Activated T-cell treated with anti-CD3 and anti-CD28 coated beads, Interleukin-2, amount 50 U/mL, for 24 hours (primary cell): ENCODE measurements around the gene HES7.

Experiments used
- DNase-seq: peaks from one replicate; pipeline ENCODE4 v3.0.0-alpha.2; 2020
- H3K27ac Mint-ChIP-seq: 2 replicates; pipeline ENCODE4 v1.8.0; 2020; ENCODE audit warnings: mild to moderate bottlenecking, mixed read lengths
- H3K27me3 Mint-ChIP-seq: 2 replicates; pipeline ENCODE4 v1.8.0; 2020; ENCODE audit warnings: mixed read lengths
- H3K36me3 Mint-ChIP-seq: 2 replicates; pipeline ENCODE4 v1.8.0; 2020; ENCODE audit warnings: low read depth, mixed read lengths
- H3K4me1 Mint-ChIP-seq: 2 replicates; pipeline ENCODE4 v1.8.0; 2020; ENCODE audit warnings: low read depth, mixed read lengths
- H3K4me3 Mint-ChIP-seq: 2 replicates; pipeline ENCODE4 v1.8.0; 2020; ENCODE audit warnings: mild to moderate bottlenecking, moderate library complexity, mixed read lengths
- H3K9me3 Mint-ChIP-seq: 2 replicates; pipeline ENCODE4 v1.8.0; 2020; ENCODE audit warnings: mixed read lengths

HES7 gene

GRCh38 chr17:8124350-8125153 is 646 bp upstream of the HES7 start:
- Mint-ChIP-seq H3K27ac (peak overlapping the region; percentile 97), H3K4me1 (peaks cover 65% of the 10 kb centered on the region), H3K9me3 (no peaks in the 10 kb centered on the region), H3K4me3 (peak overlapping the region; percentile 82), H3K36me3 (peaks cover 2% of the 10 kb centered on the region), H3K27me3 (peaks cover 43% of the 10 kb centered on the region)
- peak; percentile 61 for DNase-seq

- no peaks in the 10 kb centered on the region for H3K9me3 Mint-ChIP-seq
- peaks cover 75% of the 10 kb centered on the region for H3K4me1 Mint-ChIP-seq
- H3K36me3 Mint-ChIP-seq = peaks cover 4% of the 10 kb centered on the region
- DNase-seq = peak; percentile 76
- H3K4me3 Mint-ChIP-seq = peak overlapping the region; percentile 82
- peak overlapping the region; percentile 28 for H3K27ac Mint-ChIP-seq
- peaks cover 46% of the 10 kb centered on the region for H3K27me3 Mint-ChIP-seq
These were observed 797 bp downstream of the HES7 start for GRCh38 chr17:8122924-8123694.

- H3K27me3 Mint-ChIP-seq = peaks cover 52% of the 10 kb centered on the region
- H3K4me3 Mint-ChIP-seq = peak overlapping the region; percentile 82
- H3K36me3 Mint-ChIP-seq = peaks cover 4% of the 10 kb centered on the region
- peak; percentile 55 for DNase-seq
- H3K4me1 Mint-ChIP-seq = peaks cover 81% of the 10 kb centered on the region
- no peak overlapping the region for H3K27ac Mint-ChIP-seq
- no peaks in the 10 kb centered on the region for H3K9me3 Mint-ChIP-seq
These were observed 1.4 kb downstream of the HES7 start for GRCh38 chr17:8122422-8122923.

- Mint-ChIP-seq H3K4me3 (peak overlapping the region; percentile 82), H3K9me3 (no peaks in the 10 kb centered on the region), H3K27ac (no peak overlapping the region), H3K4me1 (peaks cover 78% of the 10 kb centered on the region), H3K27me3 (peaks cover 52% of the 10 kb centered on the region), H3K36me3 (peaks cover 4% of the 10 kb centered on the region)
- DNase-seq = peak; percentile 79
These were observed 2.1 kb downstream of the HES7 start for GRCh38 chr17:8121681-8122421.

- Mint-ChIP-seq H3K4me3 (peak overlapping the region; percentile 82), H3K27me3 (peaks cover 57% of the 10 kb centered on the region), H3K4me1 (peaks cover 77% of the 10 kb centered on the region), H3K36me3 (peaks cover 4% of the 10 kb centered on the region), H3K27ac (no peak overlapping the region), H3K9me3 (no peaks in the 10 kb centered on the region)
- DNase-seq = no peak
These were observed 2.6 kb downstream of the HES7 start for GRCh38 chr17:8121407-8121680.

- Mint-ChIP-seq H3K9me3 (no peaks in the 10 kb centered on the region), H3K27me3 (peaks cover 61% of the 10 kb centered on the region), H3K36me3 (peaks cover 4% of the 10 kb centered on the region), H3K4me1 (peaks cover 73% of the 10 kb centered on the region), H3K27ac (peak overlapping the region; percentile 98), H3K4me3 (peak overlapping the region; percentile 82)
- DNase-seq = peak; percentile 94
These were observed 3.1 kb downstream of the HES7 start for GRCh38 chr17:8120520-8121406.

GRCh38 chr17:8119581-8120519 is 4.1 kb downstream of the HES7 start:
- Mint-ChIP-seq H3K27me3 (peaks cover 64% of the 10 kb centered on the region), H3K36me3 (peaks cover 4% of the 10 kb centered on the region)

GRCh38 chr17:8118769-8119580 is 4.9 kb downstream of the HES7 start:
- H3K27me3 Mint-ChIP-seq = peaks cover 64% of the 10 kb centered on the region
- no peaks in the 10 kb centered on the region for H3K9me3 Mint-ChIP-seq
- H3K36me3 Mint-ChIP-seq = peaks cover 4% of the 10 kb centered on the region
- peak overlapping the region; percentile 82 for H3K4me3 Mint-ChIP-seq
- DNase-seq = peak; percentile 91
- peak overlapping the region; percentile 98 for H3K27ac Mint-ChIP-seq
- H3K4me1 Mint-ChIP-seq = peaks cover 55% of the 10 kb centered on the region

More at GRCh38 chr17:8119581-8120519, 4.1 kb downstream of the HES7 start:
- H3K27ac Mint-ChIP-seq = peak overlapping the region; percentile 98
- peak overlapping the region; percentile 82 for H3K4me3 Mint-ChIP-seq
- H3K4me1 Mint-ChIP-seq = peaks cover 64% of the 10 kb centered on the region
- peak; percentile 94 for DNase-seq
- no peaks in the 10 kb centered on the region for H3K9me3 Mint-ChIP-seq

- DNase-seq = no peak
- peak within 1 kb of the TSS; percentile 82 for H3K4me3 Mint-ChIP-seq
- peaks cover 61% of the 10 kb centered on the region for H3K27me3 Mint-ChIP-seq
- no peaks in the 10 kb centered on the region for H3K9me3 Mint-ChIP-seq
- peak within 1 kb of the TSS; percentile 96 for H3K27ac Mint-ChIP-seq
- H3K4me1 Mint-ChIP-seq = peaks cover 47% of the 10 kb centered on the region
- H3K36me3 Mint-ChIP-seq = peaks cover 4% of the 10 kb centered on the region
These were observed 5.7 kb downstream of the HES7 start, which contains the start of gene ALOXE3 for GRCh38 chr17:8117980-8118768. TSS of gene ALOXE3 (minus strand) at chr17:8118514. CDS start at chr17:8117990, 524 bp downstream.

GRCh38 chr17:8117367-8117979 is 6.4 kb downstream of the HES7 start:
- Mint-ChIP-seq H3K4me1 (peaks cover 40% of the 10 kb centered on the region), H3K27me3 (peaks cover 61% of the 10 kb centered on the region), H3K4me3 (peak overlapping the region; percentile 82), H3K9me3 (no peaks in the 10 kb centered on the region), H3K27ac (peak overlapping the region; percentile 56), H3K36me3 (peaks cover 4% of the 10 kb centered on the region)
- no peak for DNase-seq

GRCh38 chr17:8116776-8117175 is 7.1 kb downstream of the HES7 start:
- H3K9me3 Mint-ChIP-seq = no peaks in the 10 kb centered on the region
- H3K27ac Mint-ChIP-seq = no peak overlapping the region
- H3K4me1 Mint-ChIP-seq = peaks cover 36% of the 10 kb centered on the region
- H3K4me3 Mint-ChIP-seq = no peak overlapping the region
- peaks cover 4% of the 10 kb centered on the region for H3K36me3 Mint-ChIP-seq
- DNase-seq = no peak
- H3K27me3 Mint-ChIP-seq = peaks cover 60% of the 10 kb centered on the region
